Measurements from ENCODE around the gene SCUBE1. TPM values are rescaled to one million over a fixed set of nuclear protein-coding genes. Genes with fewer than 3 reads are reported as not detected.

Gene SCUBE1
- total RNA-seq, 2 donors from 2014 or later, result 0.04 to 0.16 TPM

GRCh38 chr22:43218786-43219185, 124.4 kb downstream of the SCUBE1 start:
- no peak overlapping the region for H3K4me3 ChIP-seq
- H3K27me3 ChIP-seq, result no peaks in the 10 kb centered on the region
- no peaks in the 10 kb centered on the region for H3K36me3 ChIP-seq
- H3K27ac ChIP-seq, result no peak overlapping the region
- no peak for DNase-seq (ENCODE audit: low spot score)
- no peaks in the 10 kb centered on the region for H3K9me3 ChIP-seq
- H3K4me1 ChIP-seq, result peaks cover 0 to 14% of the 10 kb centered on the region in 2 donors
- TF ChIP-seq, protein P1, sequence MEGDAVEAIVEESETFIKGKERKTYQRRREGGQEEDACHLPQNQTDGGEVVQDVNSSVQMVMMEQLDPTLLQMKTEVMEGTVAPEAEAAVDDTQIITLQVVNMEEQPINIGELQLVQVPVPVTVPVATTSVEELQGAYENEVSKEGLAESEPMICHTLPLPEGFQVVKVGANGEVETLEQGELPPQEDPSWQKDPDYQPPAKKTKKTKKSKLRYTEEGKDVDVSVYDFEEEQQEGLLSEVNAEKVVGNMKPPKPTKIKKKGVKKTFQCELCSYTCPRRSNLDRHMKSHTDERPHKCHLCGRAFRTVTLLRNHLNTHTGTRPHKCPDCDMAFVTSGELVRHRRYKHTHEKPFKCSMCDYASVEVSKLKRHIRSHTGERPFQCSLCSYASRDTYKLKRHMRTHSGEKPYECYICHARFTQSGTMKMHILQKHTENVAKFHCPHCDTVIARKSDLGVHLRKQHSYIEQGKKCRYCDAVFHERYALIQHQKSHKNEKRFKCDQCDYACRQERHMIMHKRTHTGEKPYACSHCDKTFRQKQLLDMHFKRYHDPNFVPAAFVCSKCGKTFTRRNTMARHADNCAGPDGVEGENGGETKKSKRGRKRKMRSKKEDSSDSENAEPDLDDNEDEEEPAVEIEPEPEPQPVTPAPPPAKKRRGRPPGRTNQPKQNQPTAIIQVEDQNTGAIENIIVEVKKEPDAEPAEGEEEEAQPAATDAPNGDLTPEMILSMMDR (IDR thresholded peaks at IDR 0.05), result no peak

GRCh38 chr22:43217285-43218030, 125.7 kb downstream of the SCUBE1 start:
- Histone ChIP-seq H3K36me3 (no peaks in the 10 kb centered on the region), H3K27ac (no peak overlapping the region), H3K9me3 (no peaks in the 10 kb centered on the region), H3K4me1 (peaks cover 0 to 11% of the 10 kb centered on the region in 2 donors), H3K4me3 (no peak overlapping the region), H3K27me3 (no peaks in the 10 kb centered on the region)
- TF ChIP-seq, protein P1 (IDR thresholded peaks at IDR 0.05), result no peak
- no peak for DNase-seq (ENCODE audit: low spot score)

GRCh38 chr22:43216738-43217137, 126.4 kb downstream of the SCUBE1 start:
- Histone ChIP-seq H3K36me3 (no peaks in the 10 kb centered on the region), H3K27me3 (no peaks in the 10 kb centered on the region), H3K4me1 (peaks cover 0 to 3% of the 10 kb centered on the region in 2 donors), H3K9me3 (no peaks in the 10 kb centered on the region), H3K27ac (no peak overlapping the region), H3K4me3 (no peak overlapping the region)
- DNase-seq (ENCODE audit: low spot score), result no peak
- TF ChIP-seq, protein P1 (IDR thresholded peaks at IDR 0.05), result no peak

GRCh38 chr22:43213962-43214361, 129.2 kb downstream of the SCUBE1 start:
- no peaks in the 10 kb centered on the region for H3K27me3 ChIP-seq
- H3K9me3 ChIP-seq, result no peaks in the 10 kb centered on the region
- no peak overlapping the region for H3K27ac ChIP-seq
- no peaks in the 10 kb centered on the region for H3K36me3 ChIP-seq
- no peaks in the 10 kb centered on the region for H3K4me1 ChIP-seq
- no peak for DNase-seq (ENCODE audit: low spot score)
- TF ChIP-seq, protein P1 (IDR thresholded peaks at IDR 0.05), result no peak
- H3K4me3 ChIP-seq, result no peak overlapping the region

- Histone ChIP-seq H3K4me1 (no peaks in the 10 kb centered on the region), H3K27ac (no peak overlapping the region), H3K4me3 (no peak overlapping the region), H3K36me3 (no peaks in the 10 kb centered on the region), H3K9me3 (no peaks in the 10 kb centered on the region), H3K27me3 (no peaks in the 10 kb centered on the region)
- DNase-seq (ENCODE audit: low spot score), result no peak
- TF ChIP-seq, protein P1 (IDR thresholded peaks at IDR 0.05), result no peak
These were observed 130.1 kb downstream of the SCUBE1 start for GRCh38 chr22:43213051-43213450.

Data from right atrium auricular region (tissue), 2 donors.